HT-29 (cell line): ENCODE measurements around the gene ZNF423. TPM values are rescaled to one million over a fixed set of nuclear protein-coding genes. Genes with fewer than 3 reads are reported as not detected.

Experiments
- DNase-seq: peaks from one replicate; pipeline ENCODE4 v3.0.0-alpha.2; 2015; ENCODE audit warnings: low spot score
- total RNA-seq: library from RNA; depleted of rRNA; stranded (reverse); fragments of >200 nt; shearing (Covaris generic); gene quantifications from 2 replicates; pipeline ENCODE4 v1.2.3, GENCODE V29; 2014

The ZNF423 gene
- total RNA-seq, 1 experiment from 2014 or later, result not detected

GRCh38 chr16:49628148-49628547 lies 227.8 kb downstream of the ZNF423 start:
- no peak for DNase-seq

GRCh38 chr16:49625311-49626065 lies 230.4 kb downstream of the ZNF423 start:
- no peak for DNase-seq

GRCh38 chr16:49623501-49624266 lies 232.2 kb downstream of the ZNF423 start:
- DNase-seq, result no peak

- DNase-seq, result no peak
These were observed 233.2 kb downstream of the ZNF423 start for GRCh38 chr16:49622421-49623402.

- DNase-seq, result no peak
These were observed 233.9 kb downstream of the ZNF423 start for GRCh38 chr16:49622084-49622390.

GRCh38 chr16:49621241-49622083 lies 234.4 kb downstream of the ZNF423 start:
- DNase-seq, result no peak

- DNase-seq, result no peak
These were observed 235.1 kb downstream of the ZNF423 start for GRCh38 chr16:49620869-49621240.

GRCh38 chr16:49620158-49620868 lies 235.6 kb downstream of the ZNF423 start:
- peak; percentile 3 for DNase-seq

- DNase-seq, result no peak
These were observed 236.1 kb downstream of the ZNF423 start for GRCh38 chr16:49619811-49620157.

GRCh38 chr16:49618955-49619354 lies 237.0 kb downstream of the ZNF423 start:
- DNase-seq, result no peak

GRCh38 chr16:49617710-49618330 lies 238.1 kb downstream of the ZNF423 start:
- DNase-seq, result no peak

- no peak for DNase-seq
These were observed 238.8 kb downstream of the ZNF423 start for GRCh38 chr16:49617016-49617629.

- DNase-seq, result no peak
These were observed 240.3 kb downstream of the ZNF423 start for GRCh38 chr16:49615576-49615975.

GRCh38 chr16:49610983-49611382 lies 244.9 kb downstream of the ZNF423 start:
- no peak for DNase-seq

GRCh38 chr16:49608779-49609178 lies 247.1 kb downstream of the ZNF423 start:
- DNase-seq, result peak; percentile 16

- no peak for DNase-seq
These were observed 247.8 kb downstream of the ZNF423 start for GRCh38 chr16:49608098-49608497.

GRCh38 chr16:49605536-49606254 lies 250.2 kb downstream of the ZNF423 start:
- no peak for DNase-seq

- no peak for DNase-seq
These were observed 251.3 kb downstream of the ZNF423 start for GRCh38 chr16:49604602-49605001.

- no peak for DNase-seq
These were observed 252.0 kb downstream of the ZNF423 start for GRCh38 chr16:49603956-49604355.
